Limb (tissue), 2 donors: ENCODE data around the gene TMEM128.
"Not testable (repeated sequence)": the region's sequence is repeated elsewhere in the genome, so short reads cannot be mapped to it uniquely, and the experiment has no call there.

Experiments
- DNase-seq, 2 donors: peaks; one replicate each; pipeline ENCODE4 v3.0.0-alpha.2; 2016; ENCODE audit errors: extremely low spot score in 2 of 2

The TMEM128 gene, protein sequence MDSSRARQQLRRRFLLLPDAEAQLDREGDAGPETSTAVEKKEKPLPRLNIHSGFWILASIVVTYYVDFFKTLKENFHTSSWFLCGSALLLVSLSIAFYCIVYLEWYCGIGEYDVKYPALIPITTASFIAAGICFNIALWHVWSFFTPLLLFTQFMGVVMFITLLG

DNA sequence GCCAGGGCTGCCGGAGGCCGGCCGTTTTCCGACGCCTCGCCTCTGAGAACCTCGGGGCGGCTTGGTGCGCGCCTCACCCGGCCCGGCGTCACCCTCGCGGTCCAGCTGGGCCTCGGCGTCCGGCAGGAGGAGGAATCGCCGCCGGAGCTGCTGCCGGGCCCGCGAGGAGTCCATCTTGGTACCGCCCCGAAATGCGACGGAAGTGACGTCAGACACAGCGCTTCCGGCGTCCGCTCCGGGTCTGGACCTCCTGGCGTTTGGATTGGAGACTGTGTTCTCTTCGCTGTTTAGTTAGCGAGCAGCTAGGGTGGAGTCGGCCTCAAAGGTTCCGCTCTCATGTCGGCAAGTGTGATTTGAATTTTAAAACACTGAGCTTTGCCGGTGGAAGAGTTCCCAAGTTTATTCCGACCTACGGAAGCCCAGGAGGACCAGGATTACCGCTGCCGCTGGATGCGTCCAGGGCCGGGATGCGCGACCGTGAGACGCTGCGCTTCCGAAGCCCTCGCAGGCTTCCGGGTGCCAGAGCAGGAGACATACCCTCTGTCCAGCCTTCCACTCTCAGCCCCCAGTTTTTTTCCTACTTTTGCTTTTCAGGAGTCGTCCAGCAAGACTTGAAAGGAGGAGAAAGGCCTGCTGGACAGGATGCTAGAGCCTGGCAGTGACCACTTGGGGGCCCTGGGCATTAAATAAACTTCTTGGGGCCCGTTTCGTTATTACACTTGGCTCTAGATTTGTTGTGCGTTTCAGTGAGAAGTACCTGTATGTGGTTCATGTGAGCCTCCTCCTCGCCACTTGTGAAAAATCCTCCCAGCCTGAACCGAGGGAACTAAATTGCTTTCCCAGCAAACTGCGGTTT lies at the start of gene TMEM128:
Gene TMEM128 (minus strand): TSS at position 195 of the 856 bp plus-strand sequence. CDS start 21 bp downstream, at position 174.
- peak; percentile 94 to 95 for DNase-seq

DNA sequence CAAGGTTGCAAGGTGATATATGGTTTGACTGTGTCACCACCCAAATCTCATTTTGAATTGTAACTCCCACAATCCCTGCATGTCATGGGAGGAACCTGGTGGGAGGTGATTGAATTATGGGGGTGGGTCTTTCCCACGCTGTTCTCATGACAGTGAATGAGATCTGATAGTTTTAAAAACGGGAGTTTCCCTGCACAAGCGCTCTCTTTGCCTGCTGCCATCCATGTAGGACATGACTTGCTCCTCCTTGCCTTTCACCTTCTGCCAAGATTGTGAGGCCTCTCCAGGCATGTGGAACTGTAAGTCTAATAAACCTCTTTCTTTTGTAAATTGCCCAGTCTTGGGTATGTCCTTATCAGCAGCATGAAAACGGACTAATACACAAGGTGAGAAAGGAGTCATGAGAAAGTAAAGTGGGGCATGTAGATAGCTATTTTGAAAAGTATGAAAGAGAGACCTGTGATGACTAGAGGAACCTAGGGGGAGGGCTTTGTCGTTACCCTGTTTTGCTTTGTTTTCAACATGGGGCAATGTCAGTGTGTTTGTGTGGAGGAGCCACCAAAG lies 48.3 kb upstream of the TMEM128 start:
- no peak for DNase-seq

DNA sequence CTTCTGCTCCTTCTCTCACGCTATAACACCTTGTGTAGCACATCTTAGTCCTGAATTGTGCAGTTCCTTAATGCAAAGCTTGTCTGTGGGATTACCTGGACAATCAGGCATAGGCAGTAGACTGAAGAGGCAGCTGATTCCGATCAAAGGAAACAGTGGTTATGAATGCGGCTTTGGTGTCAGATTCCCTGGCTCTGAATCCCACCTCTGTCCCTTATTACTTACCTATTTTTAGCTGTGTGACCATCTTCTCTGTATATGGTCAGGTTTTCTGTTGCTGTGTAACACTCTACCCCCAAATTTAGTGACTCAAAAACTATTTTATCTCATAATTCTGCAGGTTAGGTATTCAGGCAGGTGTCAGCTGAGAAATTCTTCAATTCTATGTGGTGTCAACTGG lies 45.3 kb upstream of the TMEM128 start:
- DNase-seq = no peak

DNA sequence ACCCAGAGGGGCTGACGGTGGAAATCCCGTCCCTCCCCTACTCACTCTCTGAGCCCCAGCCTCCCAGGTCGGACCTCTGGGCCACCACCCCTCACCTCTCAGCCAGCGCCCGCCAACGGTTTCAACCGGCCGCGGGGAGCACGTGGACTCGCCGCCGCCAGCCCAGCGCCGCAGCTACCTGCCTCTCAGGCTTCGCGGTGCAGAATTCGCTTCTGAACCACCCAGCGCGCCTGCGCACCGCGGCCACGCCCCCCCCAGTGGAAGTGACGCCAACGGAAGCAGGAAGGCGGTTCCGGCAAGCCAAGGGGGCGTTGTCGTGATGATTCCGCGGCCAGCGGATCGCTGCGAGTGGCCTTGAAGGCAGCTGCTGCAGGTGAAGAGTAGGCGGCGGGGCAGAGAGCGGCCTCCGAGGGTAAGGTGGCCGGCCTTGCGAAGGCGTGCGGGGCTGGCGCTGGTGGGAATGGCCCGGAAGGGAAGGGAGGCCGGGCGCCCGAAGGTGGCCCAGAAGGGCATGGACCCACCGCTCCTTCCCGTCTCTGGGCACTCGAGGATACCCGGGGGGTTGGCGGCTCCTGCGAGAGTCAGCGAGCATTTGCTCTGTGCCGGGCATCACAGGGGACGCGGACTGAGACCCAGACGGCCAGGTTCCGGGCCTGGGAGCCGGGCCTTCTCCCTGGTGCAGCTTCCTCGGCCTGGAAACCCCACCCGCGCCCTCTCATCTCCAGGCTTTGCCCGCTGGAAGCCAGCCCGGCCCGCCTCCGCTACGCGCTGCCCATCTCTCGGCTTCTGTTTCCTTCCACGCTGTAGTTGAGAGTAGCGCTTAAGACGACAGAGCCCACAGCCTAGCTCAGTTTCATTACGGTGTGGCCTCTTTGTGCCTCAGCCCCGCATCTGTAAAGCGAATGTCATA lies 42.2 kb upstream of the TMEM128 start, which contains the start of the genes LYAR and ZBTB49:
Gene LYAR (minus strand): TSS at position 214 of the 910 bp plus-strand sequence. CDS start 6,412 bp downstream, outside the sequence.
Gene ZBTB49 (plus strand): TSS at position 311 of the 910 bp plus-strand sequence. CDS start 9,695 bp downstream, outside the sequence.
- DNase-seq = peak; percentile 82 to 98

DNA sequence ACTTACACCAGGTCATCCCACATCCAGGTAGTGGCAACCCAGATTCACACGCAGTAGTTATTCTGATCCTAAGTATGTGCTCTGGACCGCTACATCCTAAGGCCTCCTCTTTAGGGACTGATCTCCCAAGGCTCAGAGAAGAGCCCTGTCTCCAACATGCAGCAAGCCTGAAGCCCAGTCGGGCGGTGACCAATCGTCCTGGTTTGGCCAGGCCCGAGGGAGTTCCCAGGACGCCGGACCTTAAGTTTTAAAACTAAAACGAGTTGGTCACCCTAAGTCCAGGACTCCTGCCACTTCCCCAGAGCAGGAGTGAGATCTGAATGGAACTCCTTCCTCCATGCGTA lies 41.5 kb upstream of the TMEM128 start:
- no peak for DNase-seq

DNA sequence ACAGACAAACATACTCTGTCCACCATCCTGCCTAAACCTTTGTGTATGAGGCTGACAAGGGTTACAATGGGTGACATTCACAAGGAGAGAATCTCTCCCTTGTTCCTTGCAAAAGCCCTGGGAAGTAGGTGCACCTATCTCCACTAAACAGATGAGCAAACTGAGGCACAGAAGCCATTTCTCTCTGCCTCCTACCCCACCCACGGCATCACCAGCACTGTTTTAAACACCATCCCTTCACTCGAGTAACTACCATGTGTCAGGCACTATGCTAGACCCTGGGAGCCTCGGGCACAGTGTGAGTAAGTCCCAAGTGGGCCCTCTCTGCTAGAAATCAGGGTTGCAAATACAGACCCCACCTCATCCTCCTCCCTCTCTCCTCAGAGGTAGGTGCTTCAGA lies 41.0 kb upstream of the TMEM128 start:
- DNase-seq = no peak

DNA sequence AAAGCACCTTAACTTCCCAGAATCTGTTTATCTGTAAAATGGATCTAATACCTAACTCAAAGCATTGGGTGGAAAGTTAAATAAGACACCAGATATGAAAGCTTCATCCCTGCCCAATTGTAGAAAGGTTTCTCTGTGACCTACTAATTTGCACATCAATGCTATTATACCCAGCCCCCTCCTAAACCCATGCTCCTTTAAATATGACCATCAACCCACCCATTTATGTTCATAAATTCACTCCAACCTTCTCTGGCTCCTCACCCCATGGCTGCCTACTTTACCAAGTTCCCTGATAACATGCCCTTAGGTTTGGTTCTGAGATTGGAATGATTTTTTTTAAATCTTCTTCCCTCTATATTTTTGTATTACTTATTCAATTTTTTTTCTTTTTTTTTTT lies 40.1 kb upstream of the TMEM128 start:
- DNase-seq = no peak

DNA sequence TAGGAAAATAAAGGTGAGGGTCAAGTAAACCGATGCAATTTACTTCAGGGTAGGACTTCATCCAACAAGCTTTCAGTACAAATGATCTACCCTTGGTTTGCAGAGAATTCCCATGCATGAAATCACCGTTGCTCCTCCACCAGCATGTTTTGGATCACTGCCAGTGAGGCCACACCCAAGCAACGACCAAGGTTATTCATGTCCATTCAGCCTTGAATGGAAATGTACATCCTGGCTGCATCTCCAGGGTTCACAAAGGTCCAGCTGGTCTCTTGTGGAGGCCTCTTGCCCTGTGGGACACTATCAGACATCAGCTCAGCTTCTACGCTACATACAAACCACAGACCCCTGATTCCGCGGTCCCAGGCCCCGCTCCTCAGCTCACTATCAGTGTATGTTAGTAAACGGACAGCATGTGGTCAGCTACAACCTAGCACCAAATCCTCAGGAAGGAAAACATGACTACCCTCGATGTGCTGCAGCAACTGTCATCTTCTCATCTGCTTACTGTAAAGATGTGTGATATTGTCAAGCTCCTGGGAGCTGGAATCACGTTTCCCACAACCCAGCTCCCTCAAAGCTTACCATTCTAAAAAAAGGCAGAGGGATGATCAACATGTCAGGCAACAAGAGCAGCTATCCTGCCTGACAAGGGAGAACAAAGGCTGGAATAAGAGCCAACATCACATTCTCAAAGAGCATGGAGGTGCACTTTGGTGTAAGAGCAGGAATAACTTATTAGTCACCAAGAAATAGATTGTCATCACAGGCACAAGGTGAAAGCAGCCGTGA lies 37.0 kb upstream of the TMEM128 start:
- DNase-seq = no peak

DNA sequence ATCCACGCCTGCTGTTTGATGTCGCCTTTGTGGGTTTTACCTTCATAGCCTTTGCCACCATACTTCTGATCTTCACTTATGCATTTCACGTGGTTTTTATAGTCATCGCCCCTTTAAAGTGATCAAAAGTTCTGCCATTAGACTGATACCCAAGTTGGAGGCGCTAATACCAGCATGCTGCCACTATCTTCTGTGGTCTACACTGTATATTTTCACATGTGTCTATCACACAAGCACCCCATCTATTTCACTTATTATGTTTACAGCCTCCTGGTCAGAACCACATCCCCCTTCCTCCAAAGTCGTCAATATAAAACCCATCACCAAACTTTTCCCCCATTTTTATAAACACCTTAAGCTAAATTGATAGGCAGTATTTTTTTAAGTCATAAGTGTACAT lies 33.8 kb upstream of the TMEM128 start:
- DNase-seq = no peak

DNA sequence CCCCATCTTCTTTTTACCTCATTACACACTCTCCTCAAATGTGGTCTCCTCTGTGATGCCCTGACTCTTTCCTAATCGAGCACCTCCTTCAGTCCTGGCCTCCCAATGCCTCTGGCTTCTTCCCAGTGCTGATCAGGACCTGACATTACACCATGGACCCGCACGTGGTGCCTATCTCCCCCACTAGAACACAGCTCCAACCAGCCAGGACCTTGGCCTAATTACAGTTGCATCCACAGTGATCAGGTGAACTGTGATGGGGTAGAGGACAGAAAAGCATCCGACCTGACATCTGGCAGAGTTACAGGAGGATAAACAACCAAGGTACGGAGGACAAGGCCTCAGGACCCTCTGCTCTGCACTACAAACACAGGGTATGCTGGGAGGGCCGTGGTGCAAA lies 29.5 kb upstream of the TMEM128 start:
- DNase-seq = no peak

DNA sequence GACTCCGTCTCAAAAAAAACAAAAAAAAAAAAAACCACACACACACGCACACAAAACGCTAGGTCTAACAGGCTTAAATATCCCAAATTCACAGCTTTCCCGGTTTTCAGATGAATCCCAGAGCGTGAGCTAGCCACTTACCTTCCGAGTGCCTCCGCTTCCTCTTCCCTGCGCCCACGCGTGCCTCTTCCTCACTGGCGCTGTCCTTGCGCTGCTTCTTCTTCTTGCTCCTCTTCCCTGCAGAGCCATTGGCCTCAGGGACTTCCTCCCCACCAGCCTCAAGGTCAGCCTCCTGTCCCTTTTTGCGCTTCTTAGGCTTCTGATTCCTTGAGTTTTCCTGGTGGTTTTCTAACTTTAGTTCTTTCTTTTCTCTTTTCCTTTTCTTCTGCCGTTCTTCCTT lies 26.2 kb upstream of the TMEM128 start:
- DNase-seq = no peak

DNA sequence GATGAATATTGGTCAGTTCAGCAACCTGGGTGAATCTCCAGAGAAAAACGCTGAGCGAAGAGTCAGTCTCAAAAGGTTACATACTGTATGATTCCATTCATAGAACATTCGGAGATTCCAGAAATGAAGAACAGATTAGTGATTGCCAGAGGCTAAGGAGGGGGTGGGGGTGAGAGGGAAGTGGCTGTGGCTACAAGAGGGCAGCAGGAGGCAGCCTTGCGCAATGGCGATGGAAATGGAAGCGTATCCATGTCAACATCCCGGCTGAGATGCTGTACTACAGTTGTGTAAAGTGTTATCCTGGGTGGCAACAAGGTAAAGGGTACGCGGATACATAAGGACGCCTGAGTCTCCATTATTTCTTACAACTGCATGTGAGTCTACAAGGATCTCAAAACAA lies 23.9 kb upstream of the TMEM128 start:
- no peak for DNase-seq

DNA sequence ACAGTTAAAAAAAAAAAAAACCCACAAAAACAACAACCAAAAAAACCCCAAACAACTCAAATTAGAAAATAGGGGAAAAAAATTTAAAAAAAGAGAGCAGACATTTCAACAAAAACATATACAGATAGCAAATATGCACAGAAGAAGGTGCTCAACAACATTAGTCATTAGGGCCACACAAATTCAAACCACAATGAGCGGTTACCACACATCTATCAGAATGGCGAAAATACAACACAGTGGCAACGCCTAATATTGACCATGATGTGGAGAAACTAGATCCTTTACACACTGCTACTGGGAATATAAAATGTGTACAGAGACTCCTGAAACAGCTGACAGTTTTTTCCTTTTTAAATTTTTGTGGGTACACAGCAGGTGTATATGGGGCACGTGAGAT lies 22.5 kb upstream of the TMEM128 start:
- DNase-seq = no peak

DNA sequence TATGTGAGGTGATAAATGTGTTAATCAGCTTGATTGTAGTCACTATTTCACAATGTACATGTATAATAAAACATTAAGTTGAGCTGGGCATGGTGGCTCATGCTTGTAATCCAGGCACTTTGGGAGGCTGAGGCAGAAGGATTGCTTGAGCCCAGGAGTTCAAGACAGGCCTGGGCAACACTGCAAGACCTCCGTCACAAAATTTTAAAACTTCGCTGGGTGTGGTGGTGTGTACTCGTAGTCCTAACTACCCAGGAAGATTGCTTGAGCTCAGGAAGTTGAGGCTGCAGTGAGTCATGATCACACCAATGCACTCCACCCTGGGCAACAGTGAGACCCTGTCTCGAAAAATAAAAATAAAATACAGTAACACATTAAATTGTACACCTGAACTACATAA lies 21.8 kb upstream of the TMEM128 start:
- DNase-seq = no peak

DNA sequence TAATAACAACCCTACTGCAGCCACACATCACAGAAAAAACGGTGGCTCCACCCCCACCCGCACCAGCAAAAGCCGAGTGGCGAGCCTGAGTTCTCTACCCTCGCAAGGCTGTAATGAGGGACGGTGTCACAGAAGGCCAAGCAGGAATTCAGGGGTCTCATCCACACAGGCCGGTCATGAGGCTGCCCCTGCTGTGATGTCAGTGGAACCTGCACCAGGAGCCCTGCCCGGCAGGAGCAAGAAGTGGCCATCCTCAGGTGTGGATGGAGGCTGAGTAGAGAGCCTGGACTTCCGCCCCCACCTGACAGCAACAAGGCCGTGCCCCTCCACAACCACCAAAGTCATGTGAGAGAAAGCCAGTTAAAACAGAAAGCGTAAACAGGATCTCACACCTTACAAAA lies 21.3 kb upstream of the TMEM128 start:
- DNase-seq = no peak

DNA sequence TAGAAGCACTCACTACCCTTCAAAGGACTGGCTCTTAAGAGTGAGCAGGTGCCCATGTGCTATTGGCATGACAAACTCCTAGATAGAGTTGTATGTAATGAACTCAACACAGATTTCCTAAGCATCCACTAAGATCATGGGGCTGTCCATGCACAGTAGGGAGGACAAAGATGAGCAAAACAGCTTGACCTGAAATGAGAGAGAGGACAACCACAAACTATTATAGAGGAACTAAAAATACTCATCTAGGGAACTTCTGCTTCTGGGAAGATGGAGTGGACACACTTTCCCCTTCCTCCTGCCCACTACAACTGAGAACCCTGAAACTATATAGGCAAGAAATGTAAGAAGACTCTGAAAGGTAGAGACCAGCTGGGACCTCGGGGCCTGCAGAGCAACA lies 20.8 kb upstream of the TMEM128 start:
- DNase-seq = no peak

DNA sequence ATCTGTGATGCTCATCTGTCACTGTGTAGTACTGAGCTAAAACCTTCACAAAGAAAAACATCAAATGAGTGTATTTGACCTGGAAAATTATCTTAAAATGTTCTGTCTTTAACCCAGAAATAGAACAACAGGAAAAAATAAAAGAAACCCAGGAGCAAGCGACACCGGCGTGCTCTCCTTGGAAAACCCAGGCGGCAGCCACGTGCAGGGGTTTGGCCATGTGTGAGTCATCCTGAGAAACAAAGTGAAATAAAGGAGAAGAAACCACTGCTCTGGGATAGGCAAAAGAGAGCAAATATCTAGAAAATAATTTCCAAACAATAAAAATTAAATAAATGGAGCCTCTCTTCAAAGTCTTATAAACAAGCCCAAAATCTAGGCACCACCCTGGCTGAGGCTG lies 20.0 kb upstream of the TMEM128 start:
- DNase-seq = no peak

DNA sequence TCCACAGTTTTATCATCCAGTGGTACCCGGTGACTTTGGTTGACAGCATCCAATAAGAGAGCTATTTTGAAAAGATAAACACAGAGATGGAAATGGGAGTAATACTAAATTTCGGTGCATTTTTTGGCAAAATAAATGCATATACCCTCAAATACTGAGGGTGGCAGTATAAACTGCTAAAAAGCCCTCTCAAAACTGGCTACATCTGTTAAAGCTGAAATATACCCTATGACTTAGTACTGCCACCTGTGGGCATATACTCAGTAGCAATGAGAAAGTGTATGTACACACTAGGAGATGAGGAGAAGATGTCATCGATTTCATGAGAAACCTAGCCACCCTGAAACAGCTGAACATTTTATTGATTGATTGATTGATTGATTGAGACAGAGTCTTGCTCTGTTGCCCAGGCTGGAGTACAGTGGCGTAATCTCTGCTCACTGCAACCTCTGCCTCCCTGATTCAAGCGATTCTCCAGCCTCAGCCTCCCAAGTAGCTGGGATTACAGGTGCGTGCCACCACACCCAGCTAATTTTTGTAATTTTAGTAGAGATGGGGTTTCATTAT lies 12.2 kb upstream of the TMEM128 start:
- no peak for DNase-seq

DNA sequence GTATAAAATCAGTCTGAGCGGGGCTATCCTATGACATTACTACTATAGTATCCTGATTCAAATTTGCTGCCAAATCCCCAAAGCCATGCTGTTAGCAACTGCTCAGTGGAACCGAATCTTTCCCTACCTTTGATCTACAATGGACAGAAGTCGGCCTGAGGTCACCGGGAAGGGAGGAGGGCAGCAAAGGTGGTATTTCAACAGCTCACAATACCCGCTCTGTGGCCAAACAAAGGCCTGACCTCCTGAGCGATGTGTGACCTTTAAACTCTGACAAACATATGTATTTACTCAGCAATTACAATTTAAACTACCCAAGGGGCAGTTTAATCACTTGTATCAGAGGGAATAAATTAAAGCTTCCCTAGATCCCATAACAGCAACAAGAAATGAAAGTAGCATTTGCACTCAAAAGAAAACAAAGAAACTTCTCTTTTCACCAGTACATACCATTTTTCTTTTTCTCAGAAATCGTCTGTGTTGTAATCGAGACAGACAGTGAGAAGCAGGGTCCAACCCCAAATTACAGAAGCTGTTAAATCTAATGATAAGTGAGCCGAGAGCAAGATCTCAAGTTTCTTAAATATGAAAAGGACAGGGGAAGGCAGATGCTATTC lies 11.6 kb upstream of the TMEM128 start:
- no peak for DNase-seq

DNA sequence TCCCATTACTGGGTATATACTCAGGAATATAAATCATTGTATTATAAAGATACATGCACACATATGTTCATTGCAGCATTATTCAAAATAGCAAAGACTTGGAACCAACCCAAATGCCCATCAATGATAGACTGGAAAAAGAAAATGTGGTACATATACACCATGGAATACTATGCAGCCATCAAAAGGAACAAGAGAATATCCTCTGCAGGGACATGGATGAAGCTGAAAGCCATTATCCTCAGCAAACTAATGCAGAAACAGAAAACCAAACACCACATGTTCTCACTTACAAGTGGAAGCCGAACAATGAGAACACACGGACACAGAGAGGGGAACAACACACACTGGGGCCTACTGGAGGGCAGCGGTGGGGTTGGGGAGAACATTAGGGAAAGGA lies 9.7 kb upstream of the TMEM128 start:
- not testable (repeated sequence) for DNase-seq
